Stimulated activated CD4-positive, alpha-beta T cell treated with anti-CD3 and anti-CD28 coated beads, Interleukin-1b, Interleukin-23, amount 100 ng/mL, for 4 hours (primary cell): ENCODE results near the gene OR11A1.

Source experiments
- DNase-seq, 2 donors: peaks; one replicate each; pipeline ENCODE4 v3.0.0-alpha.2; 2020; ENCODE audit warnings: low read depth in 2 of 2

The OR11A1 gene

GRCh38 chr6:29456971-29457370 lies at the start of gene OR11A1, which contains the start of gene OR2H1:
Gene OR11A1, minus strand, starts transcription at chr6:29457071. Its CDS starts 29,430 bp downstream, at chr6:29427641.
Gene OR2H1, plus strand, starts transcription at chr6:29457155. Its CDS starts 4,615 bp downstream, at chr6:29461770.
- no peak for DNase-seq

- no peak for DNase-seq
These were observed 49.7 kb upstream of the OR11A1 start for GRCh38 chr6:29506446-29507067.

- DNase-seq, result no peak
These were observed 48.9 kb upstream of the OR11A1 start for GRCh38 chr6:29505808-29506207.

GRCh38 chr6:29504961-29505360 lies 48.1 kb upstream of the OR11A1 start:
- DNase-seq, result no peak

- DNase-seq, result no peak
These were observed 45.7 kb upstream of the OR11A1 start for GRCh38 chr6:29502597-29502996.

- DNase-seq, result no peak
These were observed 45.3 kb upstream of the OR11A1 start for GRCh38 chr6:29502181-29502580.

- no peak for DNase-seq
These were observed 44.2 kb upstream of the OR11A1 start for GRCh38 chr6:29501106-29501505.

GRCh38 chr6:29500594-29500993 lies 43.7 kb upstream of the OR11A1 start:
- no peak for DNase-seq

GRCh38 chr6:29499704-29500103 lies 42.8 kb upstream of the OR11A1 start:
- DNase-seq, result no peak

- DNase-seq, result no peak
These were observed 40.1 kb upstream of the OR11A1 start for GRCh38 chr6:29496961-29497360.

GRCh38 chr6:29495571-29495970 lies 38.7 kb upstream of the OR11A1 start:
- no peak for DNase-seq

- DNase-seq, result no peak
These were observed 37.3 kb upstream of the OR11A1 start for GRCh38 chr6:29494131-29494530.

- no peak for DNase-seq
These were observed 36.4 kb upstream of the OR11A1 start for GRCh38 chr6:29493261-29493660.

- DNase-seq, result no peak
These were observed 34.7 kb upstream of the OR11A1 start for GRCh38 chr6:29491574-29491973.

GRCh38 chr6:29490552-29490951 lies 33.7 kb upstream of the OR11A1 start:
- DNase-seq, result no peak

GRCh38 chr6:29490055-29490454 lies 33.2 kb upstream of the OR11A1 start:
- no peak for DNase-seq

GRCh38 chr6:29489286-29489685 lies 32.4 kb upstream of the OR11A1 start:
- no peak for DNase-seq

GRCh38 chr6:29488874-29489273 lies 32.0 kb upstream of the OR11A1 start:
- DNase-seq, result no peak

GRCh38 chr6:29487660-29488059 lies 30.8 kb upstream of the OR11A1 start, which contains the start of gene MAS1L:
Gene MAS1L, minus strand, starts transcription at chr6:29487956. Its CDS starts 54 bp downstream, at chr6:29487902.
- DNase-seq, result no peak

- no peak for DNase-seq
These were observed 30.3 kb upstream of the OR11A1 start for GRCh38 chr6:29487131-29487530.

GRCh38 chr6:29486577-29486976 lies 29.7 kb upstream of the OR11A1 start:
- no peak for DNase-seq

- no peak for DNase-seq
These were observed 26.9 kb upstream of the OR11A1 start for GRCh38 chr6:29483735-29484134.

- DNase-seq, result no peak
These were observed 26.3 kb upstream of the OR11A1 start for GRCh38 chr6:29483186-29483585.

- no peak for DNase-seq
These were observed 22.7 kb upstream of the OR11A1 start for GRCh38 chr6:29479560-29479959.
